Skeletal muscle tissue (tissue), 4 donors: ENCODE data around the gene SLC40A1. TPM values are rescaled to one million over a fixed set of nuclear protein-coding genes. Genes with fewer than 3 reads are reported as not detected.

ENCODE experiments used
- H3K27ac ChIP-seq: one replicate; pipeline ENCODE4 v1.7.0; 2013; ENCODE audit warnings: mild to moderate bottlenecking, low read depth, low read length, inconsistent platforms
- H3K27me3 ChIP-seq, 3 donors: one replicate each; pipeline ENCODE4 v1.7.0; 2013; ENCODE audit warnings: low read length in 3 of 3; ENCODE audit not compliant: control insufficient read depth in 3 of 3, insufficient read depth in 3 of 3
- H3K36me3 ChIP-seq, 3 donors: one replicate each; pipeline ENCODE4 v1.7.0; 2013; ENCODE audit warnings: low read length in 3 of 3; ENCODE audit not compliant: control insufficient read depth in 3 of 3, insufficient read depth in 3 of 3
- H3K4me1 ChIP-seq, 3 donors: one replicate each; pipeline ENCODE4 v1.7.0; 2013; ENCODE audit warnings: low read length in 3 of 3, mild to moderate bottlenecking in 3 of 3; ENCODE audit not compliant: control insufficient read depth in 3 of 3, insufficient read depth in 3 of 3
- H3K4me3 ChIP-seq, 3 donors: one replicate each; pipeline ENCODE4 v1.7.0; 2013; ENCODE audit warnings: low read length in 3 of 3
- H3K9ac ChIP-seq, 3 donors: one replicate each; pipeline ENCODE4 v1.7.0; 2013; ENCODE audit warnings: low read length in 3 of 3, mild to moderate bottlenecking in 3 of 3, moderate library complexity in 2 of 3, low read depth in 1 of 3
- H3K9me3 ChIP-seq, 3 donors: one replicate each; pipeline ENCODE4 v1.7.0; 2013; ENCODE audit warnings: low read length in 3 of 3; ENCODE audit not compliant: control insufficient read depth in 3 of 3
- total RNA-seq: library from RNA; depleted of rRNA; stranded (reverse); fragments of >200 nt; gene quantifications from one replicate; pipeline ENCODE4 v1.2.3, GENCODE V29; 2014
- donor health status: Osteomylitis.

Gene SLC40A1
- total RNA-seq, 1 donor from 2014 or later = 97.6 TPM

DNA sequence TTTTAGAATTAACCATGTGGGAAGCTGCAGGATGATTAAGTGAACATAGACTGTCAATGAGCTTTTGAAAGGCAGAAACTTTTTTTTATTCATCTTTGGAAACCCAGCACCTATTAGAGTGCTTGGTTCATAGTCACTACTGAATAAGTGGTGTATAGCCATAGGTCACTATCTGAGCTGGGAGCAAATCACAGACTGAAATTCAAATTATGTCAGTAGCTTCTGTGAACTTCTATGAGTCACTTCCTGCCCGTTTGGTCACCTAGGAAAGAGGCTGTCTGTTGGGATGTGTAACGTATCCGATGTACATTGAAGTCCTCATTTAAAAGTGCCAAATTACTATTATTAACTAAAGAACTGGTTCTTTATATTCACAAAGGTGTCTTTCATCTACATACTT, 20.5 kb upstream of the SLC40A1 start:
- Histone ChIP-seq H3K9me3 (no peaks in the 10 kb centered on the region), H3K27ac (no peak overlapping the region), H3K4me1 (no peaks in the 10 kb centered on the region), H3K9ac (no peak overlapping the region), H3K27me3 (no peaks in the 10 kb centered on the region), H3K36me3 (no peaks in the 10 kb centered on the region), H3K4me3 (no peak overlapping the region)

GRCh38 chr2:189599245-189599644, 18.7 kb upstream of the SLC40A1 start:
- Histone ChIP-seq H3K4me1 (no peaks in the 10 kb centered on the region), H3K36me3 (no peaks in the 10 kb centered on the region), H3K4me3 (no peak overlapping the region), H3K27me3 (no peaks in the 10 kb centered on the region), H3K9me3 (no peaks in the 10 kb centered on the region), H3K27ac (no peak overlapping the region), H3K9ac (no peak overlapping the region)

- Histone ChIP-seq H3K36me3 (no peaks in the 10 kb centered on the region), H3K4me3 (no peak overlapping the region), H3K27me3 (no peaks in the 10 kb centered on the region), H3K9me3 (no peaks in the 10 kb centered on the region), H3K4me1 (no peaks in the 10 kb centered on the region), H3K9ac (no peak overlapping the region), H3K27ac (no peak overlapping the region)
Measured at GRCh38 chr2:189595417-189595816, 14.8 kb upstream of the SLC40A1 start.

- H3K27ac ChIP-seq = no peak overlapping the region
- H3K36me3 ChIP-seq = no peaks in the 10 kb centered on the region
- no peak overlapping the region for H3K4me3 ChIP-seq
- H3K27me3 ChIP-seq = no peaks in the 10 kb centered on the region
- H3K9me3 ChIP-seq = no peaks in the 10 kb centered on the region
- H3K4me1 ChIP-seq = no peaks in the 10 kb centered on the region
- no peak overlapping the region for H3K9ac ChIP-seq
Measured at GRCh38 chr2:189594305-189594704, 13.7 kb upstream of the SLC40A1 start.

DNA sequence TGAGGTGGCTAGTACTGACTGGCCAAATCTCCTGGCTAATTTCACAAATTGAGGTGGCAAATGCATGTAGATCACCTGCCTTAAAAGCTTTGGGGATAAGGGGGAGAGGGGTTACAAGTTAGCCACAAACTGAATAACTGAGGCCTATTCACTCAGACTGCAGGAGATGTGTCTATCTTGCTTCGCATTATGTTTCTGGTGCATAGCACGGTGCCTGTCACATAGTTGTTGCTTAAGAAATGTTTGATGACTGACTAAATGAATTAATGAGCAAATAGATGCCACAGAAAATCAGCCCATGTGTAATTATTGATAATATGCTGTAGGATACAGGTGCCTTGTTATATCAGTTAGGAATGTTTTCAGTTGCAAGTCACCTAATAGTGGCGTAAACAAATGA, 12.5 kb upstream of the SLC40A1 start:
- Histone ChIP-seq H3K9me3 (no peaks in the 10 kb centered on the region), H3K36me3 (no peaks in the 10 kb centered on the region), H3K9ac (no peak overlapping the region), H3K27me3 (no peaks in the 10 kb centered on the region), H3K27ac (no peak overlapping the region), H3K4me3 (no peak overlapping the region), H3K4me1 (no peaks in the 10 kb centered on the region)

DNA sequence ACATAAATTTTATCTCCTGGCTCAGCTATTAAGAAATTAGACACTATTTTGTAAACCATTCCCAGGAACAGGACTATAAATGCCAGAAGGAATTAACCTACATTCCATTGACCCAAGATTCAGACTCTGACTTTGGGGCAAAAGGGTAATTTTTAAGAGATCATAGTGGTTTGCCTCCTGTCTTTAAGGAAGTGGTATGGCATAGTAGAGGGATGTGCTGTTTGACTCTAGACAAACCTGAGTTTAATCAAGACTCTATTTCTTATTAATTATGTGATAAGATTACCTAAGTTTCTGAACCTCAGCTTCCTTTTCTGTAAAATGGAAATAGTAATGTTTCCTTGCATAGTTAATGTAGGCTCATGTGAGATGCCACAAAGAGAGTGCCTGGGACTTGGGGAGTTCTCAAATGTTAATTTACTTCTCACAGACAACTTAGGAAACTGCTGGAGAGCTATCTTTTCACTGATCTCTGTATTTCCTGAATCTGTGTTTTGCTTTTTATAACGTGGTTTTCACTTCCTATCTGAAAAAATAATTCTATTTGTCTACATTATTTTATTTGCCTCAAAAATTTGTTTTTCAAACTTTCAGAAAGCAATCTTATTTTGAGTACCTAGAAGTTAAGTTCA, 11.9 kb upstream of the SLC40A1 start:
- Histone ChIP-seq H3K27ac (no peak overlapping the region), H3K27me3 (no peaks in the 10 kb centered on the region), H3K4me3 (no peak overlapping the region), H3K4me1 (no peaks in the 10 kb centered on the region), H3K9me3 (no peaks in the 10 kb centered on the region), H3K36me3 (no peaks in the 10 kb centered on the region), H3K9ac (no peak overlapping the region)

DNA sequence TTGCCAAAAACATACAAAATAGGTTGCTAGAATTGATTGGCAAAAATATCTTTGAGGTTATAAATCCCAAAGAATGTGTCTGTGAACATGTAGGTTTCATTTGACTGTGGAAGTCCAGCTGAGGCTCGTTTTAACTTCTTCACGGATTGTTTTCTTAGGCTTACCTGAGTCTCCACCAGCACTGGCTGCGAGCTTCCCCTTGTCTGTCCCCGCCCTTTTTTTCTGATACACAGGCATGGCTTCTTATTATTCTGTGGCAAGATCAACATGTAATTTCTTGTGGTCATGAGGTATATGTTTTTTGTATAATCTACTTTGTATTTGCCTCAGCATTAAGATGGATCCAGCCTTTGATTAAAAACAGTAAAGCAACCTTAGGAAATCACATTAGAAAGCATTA, 7.2 kb upstream of the SLC40A1 start:
- H3K36me3 ChIP-seq = no peaks in the 10 kb centered on the region
- H3K27me3 ChIP-seq = no peaks in the 10 kb centered on the region
- no peak overlapping the region for H3K27ac ChIP-seq
- H3K9ac ChIP-seq = no peak overlapping the region
- H3K9me3 ChIP-seq = no peaks in the 10 kb centered on the region
- no peaks in the 10 kb centered on the region for H3K4me1 ChIP-seq
- no peak overlapping the region for H3K4me3 ChIP-seq

DNA sequence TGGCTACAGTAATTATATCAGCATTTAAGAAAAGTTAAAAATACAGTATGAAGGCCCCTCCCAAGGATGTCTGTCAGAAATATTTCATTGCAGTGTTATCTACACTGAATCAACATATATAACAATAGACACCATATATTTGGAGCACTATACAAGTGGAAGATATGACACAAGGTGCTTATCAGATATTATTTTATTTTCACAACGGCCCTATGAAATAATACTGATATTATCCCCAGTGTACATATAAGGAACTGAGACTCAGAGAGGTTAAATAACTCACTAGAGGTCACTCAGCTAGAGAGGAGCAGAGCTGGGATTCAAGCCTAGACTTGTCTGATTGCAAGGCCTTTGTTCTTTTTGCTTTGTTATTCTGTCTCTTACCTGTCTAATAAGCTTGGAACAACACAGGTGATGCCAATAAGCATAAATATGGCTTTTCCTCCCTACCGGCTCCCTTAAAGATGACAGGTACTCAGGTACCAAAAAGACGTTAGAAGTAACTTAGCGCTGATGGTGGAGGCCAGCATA, 4.7 kb upstream of the SLC40A1 start:
- H3K4me3 ChIP-seq = no peak overlapping the region
- H3K9me3 ChIP-seq = no peaks in the 10 kb centered on the region
- peaks cover 6 to 7% (median 6%) of the 10 kb centered on the region in 3 donors for H3K4me1 ChIP-seq
- no peak overlapping the region for H3K9ac ChIP-seq
- no peaks in the 10 kb centered on the region for H3K27me3 ChIP-seq
- H3K36me3 ChIP-seq = no peaks in the 10 kb centered on the region
- H3K27ac ChIP-seq = no peak overlapping the region

DNA sequence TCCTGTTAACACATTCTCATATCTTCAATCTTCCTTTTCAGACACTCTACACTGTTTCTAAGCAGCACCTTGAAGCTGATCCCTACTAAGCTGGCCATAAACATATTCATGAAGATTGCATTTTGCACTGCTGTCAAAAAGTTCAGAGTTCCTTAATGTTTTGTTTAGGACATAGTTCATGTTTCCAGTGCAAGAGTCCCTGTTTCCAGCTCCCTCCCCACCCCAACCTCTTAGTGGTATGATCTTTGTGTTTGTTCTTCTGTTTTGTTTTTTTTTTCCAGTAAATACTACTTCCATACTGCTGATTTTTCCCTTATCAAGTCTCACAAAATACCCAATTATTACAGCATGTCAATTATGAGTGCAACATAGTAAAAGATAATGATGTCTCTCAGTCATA, 4.1 kb upstream of the SLC40A1 start:
- H3K36me3 ChIP-seq = no peaks in the 10 kb centered on the region
- no peaks in the 10 kb centered on the region for H3K27me3 ChIP-seq
- peaks cover 6 to 9% (median 8%) of the 10 kb centered on the region in 3 donors for H3K4me1 ChIP-seq
- no peak overlapping the region for H3K9ac ChIP-seq
- H3K27ac ChIP-seq = no peak overlapping the region
- H3K4me3 ChIP-seq = no peak overlapping the region
- H3K9me3 ChIP-seq = no peaks in the 10 kb centered on the region

- Histone ChIP-seq H3K9ac (no peak overlapping the region), H3K36me3 (no peaks in the 10 kb centered on the region), H3K4me3 (no peak overlapping the region), H3K27ac (no peak overlapping the region), H3K27me3 (no peaks in the 10 kb centered on the region), H3K4me1 (peaks cover 7 to 11% (median 11%) of the 10 kb centered on the region in 3 donors), H3K9me3 (no peaks in the 10 kb centered on the region)
Measured at GRCh38 chr2:189583227-189584198, 2.9 kb upstream of the SLC40A1 start.
